Measurements from ENCODE around the gene FARP2. TPM values are rescaled to one million over a fixed set of nuclear protein-coding genes. Genes with fewer than 3 reads are reported as not detected.

Gene FARP2
- total RNA-seq, 4 donors from 2014 or later, result 27.6 to 44.0 (median 35.9) TPM

- Histone ChIP-seq H3K27ac (no peak overlapping the region), H3K27me3 (no peaks in the 10 kb centered on the region), H3K4me1 (peaks cover 3 to 89% (median 38%) of the 10 kb centered on the region in 3 donors), H3K36me3 (peaks cover 0 to 3% of the 10 kb centered on the region in 2 donors), H3K4me3 (no peak overlapping the region), H3K9me3 (no peaks in the 10 kb centered on the region)
- 82 to 91% methylated on average over 6 to 7 of the region's 8 CpGs for WGBS, 2 donors (ENCODE audit: low coverage in 1 of 2)
- TF ChIP-seq EP300 (IDR thresholded peaks at IDR 0.05) (no peak), POLR2A (IDR thresholded peaks at IDR 0.05) (no peak), CTCF (IDR thresholded peaks at IDR 0.05) (no peak), POLR2AphosphoS5 (IDR thresholded peaks at IDR 0.05) (no peak)
- ATAC-seq, result no peak
Observed at GRCh38 chr2:241320394-241320793, 35.7 kb upstream of the FARP2 start.

- peaks cover 0 to 5% of the 10 kb centered on the region in 2 donors for H3K36me3 ChIP-seq
- WGBS, 2 donors (ENCODE audit: low coverage in 1 of 2), result 13 to 25% methylated on average over 1 of the region's 1 CpG
Observed at GRCh38 chr2:241321033-241321432, 35.1 kb upstream of the FARP2 start.

GRCh38 chr2:241321886-241322285 lies 34.2 kb upstream of the FARP2 start:
- H3K4me3 ChIP-seq, result no peak overlapping the region
- no peak for TF ChIP-seq EP300 (IDR thresholded peaks at IDR 0.05)
- TF ChIP-seq POLR2AphosphoS5 (IDR thresholded peaks at IDR 0.05), result no peak
- no peak for TF ChIP-seq POLR2A (IDR thresholded peaks at IDR 0.05)
- no peak for TF ChIP-seq CTCF (IDR thresholded peaks at IDR 0.05)
- ATAC-seq, result no peak
- no peaks in the 10 kb centered on the region for H3K27me3 ChIP-seq
- peak overlapping the region in 1 of 4 donors; percentile 16 for H3K27ac ChIP-seq
- H3K36me3 ChIP-seq, result peaks cover 0 to 14% of the 10 kb centered on the region in 2 donors
- peaks cover 3 to 84% (median 38%) of the 10 kb centered on the region in 3 donors for H3K4me1 ChIP-seq
- 40 to 50% methylated on average over 1 of the region's 1 CpG for WGBS, 2 donors (ENCODE audit: low coverage in 1 of 2)
- H3K9me3 ChIP-seq, result no peaks in the 10 kb centered on the region

More at GRCh38 chr2:241321033-241321432, 35.1 kb upstream of the FARP2 start:
- TF ChIP-seq POLR2AphosphoS5 (IDR thresholded peaks at IDR 0.05), result no peak
- no peak for TF ChIP-seq CTCF (IDR thresholded peaks at IDR 0.05)
- TF ChIP-seq EP300 (IDR thresholded peaks at IDR 0.05), result no peak
- TF ChIP-seq POLR2A (IDR thresholded peaks at IDR 0.05), result no peak
- Histone ChIP-seq H3K4me1 (peaks cover 3 to 90% (median 38%) of the 10 kb centered on the region in 3 donors), H3K27me3 (no peaks in the 10 kb centered on the region), H3K9me3 (no peaks in the 10 kb centered on the region), H3K4me3 (no peak overlapping the region), H3K27ac (no peak overlapping the region)
- no peak for ATAC-seq

GRCh38 chr2:241323778-241324177 lies 32.3 kb upstream of the FARP2 start:
- H3K9me3 ChIP-seq, result no peaks in the 10 kb centered on the region
- 61 to 64% methylated on average over 5 of the region's 5 CpGs for WGBS, 2 donors (ENCODE audit: low coverage in 1 of 2)
- TF ChIP-seq EP300 (IDR thresholded peaks at IDR 0.05) (no peak), CTCF (IDR thresholded peaks at IDR 0.05) (no peak), POLR2AphosphoS5 (IDR thresholded peaks at IDR 0.05) (no peak), POLR2A (IDR thresholded peaks at IDR 0.05) (no peak)
- ATAC-seq, result no peak
- H3K4me1 ChIP-seq, result peaks cover 3 to 65% (median 24%) of the 10 kb centered on the region in 3 donors
- peaks cover 0 to 31% of the 10 kb centered on the region in 2 donors for H3K36me3 ChIP-seq
- no peaks in the 10 kb centered on the region for H3K27me3 ChIP-seq
- H3K27ac ChIP-seq, result no peak overlapping the region
- no peak overlapping the region for H3K4me3 ChIP-seq

GRCh38 chr2:241324775-241325174 lies 31.3 kb upstream of the FARP2 start:
- no peak overlapping the region for H3K27ac ChIP-seq

More at GRCh38 chr2:241324775-241325174, 31.3 kb upstream of the FARP2 start:
- Histone ChIP-seq H3K27me3 (no peaks in the 10 kb centered on the region), H3K4me3 (no peak overlapping the region), H3K4me1 (peaks cover 3 to 55% (median 21%) of the 10 kb centered on the region in 3 donors), H3K9me3 (no peaks in the 10 kb centered on the region), H3K36me3 (peaks cover 0 to 41% of the 10 kb centered on the region in 2 donors)
- TF ChIP-seq POLR2A (IDR thresholded peaks at IDR 0.05) (no peak), EP300 (IDR thresholded peaks at IDR 0.05) (no peak), POLR2AphosphoS5 (IDR thresholded peaks at IDR 0.05) (no peak), CTCF (IDR thresholded peaks at IDR 0.05) (no peak)
- no peak for ATAC-seq
